Measurements from ENCODE around the gene TPCN2. TPM values are rescaled to one million over a fixed set of nuclear protein-coding genes. Genes with fewer than 3 reads are reported as not detected.

The TPCN2 gene
- total RNA-seq, 3 donors from 2014 or later (not counting 1 experiment from before 2014, with no cell fraction given) = 14.9 to 18.3 (median 18.2) TPM

- H3K36me3 Mint-ChIP-seq = no peaks in the 10 kb centered on the region
- no peaks in the 10 kb centered on the region for H3K9me3 ChIP-seq (ENCODE audit: control insufficient read depth, insufficient read depth, low read length)
- H3K4me1 ChIP-seq (ENCODE audit: control insufficient read depth, insufficient read depth, low read length) = no peaks in the 10 kb centered on the region
- intact Hi-C loops (cut with micrococcal nuclease) = no loop called here
- no peak for ATAC-seq
- H3K27ac ChIP-seq (ENCODE audit: low read length) = no peak overlapping the region
- TF ChIP-seq CTCF (IDR thresholded peaks at IDR 0.05) = no peak
- peaks cover 0 to 6% of the 10 kb centered on the region in 2 donors for H3K9me3 Mint-ChIP-seq
- 86% methylated on average over 20 of the region's 21 CpGs for WGBS (ENCODE audit: insufficient coverage)
- no peak overlapping the region for H3K4me3 Mint-ChIP-seq
- no peak for DNase-seq
- H3K27me3 ChIP-seq (ENCODE audit: control insufficient read depth, insufficient read depth, low read length) = no peaks in the 10 kb centered on the region
- no peaks in the 10 kb centered on the region for H3K4me1 Mint-ChIP-seq
- H3K27me3 Mint-ChIP-seq (ENCODE audit: low read depth in 2 of 2) = no peaks in the 10 kb centered on the region
- H3K4me3 ChIP-seq (ENCODE audit: low read length) = no peak overlapping the region
- no peak overlapping the region for H3K27ac Mint-ChIP-seq
- no peaks in the 10 kb centered on the region for H3K36me3 ChIP-seq (ENCODE audit: control insufficient read depth, insufficient read depth, low read length)
Measured at GRCh38 chr11:69114811-69115523, 66.2 kb downstream of the TPCN2 start.

GRCh38 chr11:69115586-69116560 is 67.1 kb downstream of the TPCN2 start:
- H3K36me3 ChIP-seq (ENCODE audit: control insufficient read depth, insufficient read depth, low read length) = no peaks in the 10 kb centered on the region
- H3K27ac ChIP-seq (ENCODE audit: low read length) = no peak overlapping the region
- intact Hi-C loops (cut with micrococcal nuclease) = no loop called here
- no peaks in the 10 kb centered on the region for H3K4me1 ChIP-seq (ENCODE audit: control insufficient read depth, insufficient read depth, low read length)
- H3K27ac Mint-ChIP-seq = no peak overlapping the region
- 92% methylated on average over 41 of the region's 41 CpGs for WGBS (ENCODE audit: insufficient coverage)
- DNase-seq (no peak), ATAC-seq (no peak)
- H3K9me3 ChIP-seq (ENCODE audit: control insufficient read depth, insufficient read depth, low read length) = no peaks in the 10 kb centered on the region
- H3K4me3 ChIP-seq (ENCODE audit: low read length) = no peak overlapping the region
- H3K4me1 Mint-ChIP-seq = no peaks in the 10 kb centered on the region
- no peak overlapping the region for H3K4me3 Mint-ChIP-seq
- no peaks in the 10 kb centered on the region for H3K9me3 Mint-ChIP-seq
- no peaks in the 10 kb centered on the region for H3K36me3 Mint-ChIP-seq
- no peaks in the 10 kb centered on the region for H3K27me3 ChIP-seq (ENCODE audit: control insufficient read depth, insufficient read depth, low read length)
- no peak for TF ChIP-seq CTCF (IDR thresholded peaks at IDR 0.05)
- no peaks in the 10 kb centered on the region for H3K27me3 Mint-ChIP-seq (ENCODE audit: low read depth in 2 of 2)

GRCh38 chr11:69116671-69117070 is 67.9 kb downstream of the TPCN2 start:
- Histone ChIP-seq H3K4me1 (ENCODE audit: control insufficient read depth, insufficient read depth, low read length) (no peaks in the 10 kb centered on the region), H3K27ac (ENCODE audit: low read length) (no peak overlapping the region), H3K9me3 (ENCODE audit: control insufficient read depth, insufficient read depth, low read length) (no peaks in the 10 kb centered on the region), H3K4me3 (ENCODE audit: low read length) (no peak overlapping the region), H3K36me3 (ENCODE audit: control insufficient read depth, insufficient read depth, low read length) (no peaks in the 10 kb centered on the region), H3K27me3 (ENCODE audit: control insufficient read depth, insufficient read depth, low read length) (no peaks in the 10 kb centered on the region)
- ATAC-seq (no peak), DNase-seq (no peak)
- Mint-ChIP-seq H3K4me3 (no peak overlapping the region), H3K36me3 (no peaks in the 10 kb centered on the region), H3K27me3 (ENCODE audit: low read depth in 2 of 2) (peaks cover 0 to 2% of the 10 kb centered on the region in 2 donors), H3K9me3 (no peaks in the 10 kb centered on the region), H3K27ac (no peak overlapping the region), H3K4me1 (no peaks in the 10 kb centered on the region)
- intact Hi-C loops (cut with micrococcal nuclease) = no loop called here
- TF ChIP-seq CTCF (IDR thresholded peaks at IDR 0.05) = no peak
- WGBS (ENCODE audit: insufficient coverage) = 87% methylated on average over 10 of the region's 10 CpGs

Measured in natural killer cell (primary cell).